Measurements from ENCODE around the gene VPS54. TPM values are rescaled to one million over a fixed set of nuclear protein-coding genes. Genes with fewer than 3 reads are reported as not detected.

VPS54 gene
- total RNA-seq, 1 donor from 2014 or later, result 44.3 TPM

DNA sequence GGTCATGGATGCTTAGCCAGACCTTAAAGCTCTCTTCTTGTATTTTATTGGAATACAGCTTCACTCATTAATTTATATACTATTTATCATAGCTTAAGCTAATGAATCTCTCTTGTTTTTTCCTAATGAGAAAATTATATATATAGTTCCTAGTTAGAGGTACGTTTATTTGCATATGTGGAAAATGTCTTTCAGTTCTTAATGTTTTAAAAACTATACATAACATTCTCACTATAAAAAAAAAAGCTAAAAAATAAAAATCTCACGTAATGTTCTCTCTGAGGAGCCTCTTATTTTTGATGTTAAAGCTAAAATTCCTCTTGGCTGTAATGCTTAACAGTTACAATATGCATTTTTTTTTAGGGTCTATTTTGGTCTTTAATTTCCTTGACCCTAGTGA, 160.9 kb downstream of the VPS54 start:
- H3K27me3 Mint-ChIP-seq (ENCODE audit: insufficient read depth, low read depth), result peaks cover 2% of the 10 kb centered on the region
- Histone ChIP-seq H3F3A (ENCODE audit: low read depth) (no peaks in the 10 kb centered on the region), H3K79me2 (ENCODE audit: low read depth) (peaks cover 88% of the 10 kb centered on the region), H3K4me3 (no peak overlapping the region), H3K4me1 (peaks cover 19% of the 10 kb centered on the region), H3K36me3 (peaks cover 18% of the 10 kb centered on the region), H2AFZ (replicated peaks) (no peak overlapping the region), H4K20me1 (ENCODE audit: low read depth) (peaks cover 10% of the 10 kb centered on the region), H3K4me2 (no peak overlapping the region), H3K9me3 (ENCODE audit: low read depth) (no peaks in the 10 kb centered on the region), H3K27me3 (no peaks in the 10 kb centered on the region), H3K27ac (no peak overlapping the region), H3K9ac (no peak overlapping the region)
- H3K4me3 Mint-ChIP-seq, result no peak overlapping the region
- no peak overlapping the region for H3K27ac Mint-ChIP-seq
- TF ChIP-seq EZH2 (IDR thresholded peaks at IDR 0.05) (no peak), EZH2phosphoT487 (IDR thresholded peaks at IDR 0.05) (no peak)
- TF ChIP-seq, protein P1, sequence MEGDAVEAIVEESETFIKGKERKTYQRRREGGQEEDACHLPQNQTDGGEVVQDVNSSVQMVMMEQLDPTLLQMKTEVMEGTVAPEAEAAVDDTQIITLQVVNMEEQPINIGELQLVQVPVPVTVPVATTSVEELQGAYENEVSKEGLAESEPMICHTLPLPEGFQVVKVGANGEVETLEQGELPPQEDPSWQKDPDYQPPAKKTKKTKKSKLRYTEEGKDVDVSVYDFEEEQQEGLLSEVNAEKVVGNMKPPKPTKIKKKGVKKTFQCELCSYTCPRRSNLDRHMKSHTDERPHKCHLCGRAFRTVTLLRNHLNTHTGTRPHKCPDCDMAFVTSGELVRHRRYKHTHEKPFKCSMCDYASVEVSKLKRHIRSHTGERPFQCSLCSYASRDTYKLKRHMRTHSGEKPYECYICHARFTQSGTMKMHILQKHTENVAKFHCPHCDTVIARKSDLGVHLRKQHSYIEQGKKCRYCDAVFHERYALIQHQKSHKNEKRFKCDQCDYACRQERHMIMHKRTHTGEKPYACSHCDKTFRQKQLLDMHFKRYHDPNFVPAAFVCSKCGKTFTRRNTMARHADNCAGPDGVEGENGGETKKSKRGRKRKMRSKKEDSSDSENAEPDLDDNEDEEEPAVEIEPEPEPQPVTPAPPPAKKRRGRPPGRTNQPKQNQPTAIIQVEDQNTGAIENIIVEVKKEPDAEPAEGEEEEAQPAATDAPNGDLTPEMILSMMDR (IDR thresholded peaks at IDR 0.05), result no peak
- no peaks in the 10 kb centered on the region for H3K9me3 Mint-ChIP-seq
- H3K4me1 Mint-ChIP-seq, result peaks cover 14% of the 10 kb centered on the region
- peaks cover 28% of the 10 kb centered on the region for H3K36me3 Mint-ChIP-seq
- DNase-seq (ENCODE audit: low spot score), result no peak

DNA sequence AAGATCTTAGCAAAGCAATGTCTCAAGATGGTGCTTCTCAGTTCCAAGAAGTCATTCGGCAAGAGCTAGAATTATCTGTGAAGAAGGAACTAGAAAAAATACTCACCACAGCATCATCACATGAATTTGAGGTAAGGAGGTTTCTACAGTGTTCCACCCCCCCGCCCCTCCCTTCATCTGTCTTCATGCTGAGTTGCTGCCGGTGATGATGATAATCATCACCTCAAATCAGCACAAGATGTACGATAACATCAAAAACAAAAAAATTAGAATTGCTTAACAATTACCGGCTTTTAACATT, 163.0 kb downstream of the VPS54 start:
- Mint-ChIP-seq H3K4me1 (peaks cover 15% of the 10 kb centered on the region), H3K27ac (no peak overlapping the region), H3K36me3 (peaks cover 24% of the 10 kb centered on the region), H3K9me3 (no peaks in the 10 kb centered on the region), H3K4me3 (no peak overlapping the region), H3K27me3 (ENCODE audit: insufficient read depth, low read depth) (peaks cover 2% of the 10 kb centered on the region)
- no peaks in the 10 kb centered on the region for H3K9me3 ChIP-seq (ENCODE audit: low read depth)
- no peaks in the 10 kb centered on the region for H3F3A ChIP-seq (ENCODE audit: low read depth)
- peaks cover 15% of the 10 kb centered on the region for H3K36me3 ChIP-seq
- no peak overlapping the region for H3K9ac ChIP-seq
- no peak for DNase-seq (ENCODE audit: low spot score)
- H3K4me3 ChIP-seq, result no peak overlapping the region
- H3K4me2 ChIP-seq, result no peak overlapping the region
- peaks cover 14% of the 10 kb centered on the region for H4K20me1 ChIP-seq (ENCODE audit: low read depth)
- TF ChIP-seq, protein P1 (IDR thresholded peaks at IDR 0.05), result no peak
- TF ChIP-seq EZH2 (IDR thresholded peaks at IDR 0.05) (no peak), EZH2phosphoT487 (IDR thresholded peaks at IDR 0.05) (no peak)
- no peaks in the 10 kb centered on the region for H3K27me3 ChIP-seq
- no peak overlapping the region for H3K27ac ChIP-seq
- no peak overlapping the region for H2AFZ ChIP-seq (replicated peaks)
- H3K79me2 ChIP-seq (ENCODE audit: low read depth), result peaks cover 92% of the 10 kb centered on the region
- peaks cover 31% of the 10 kb centered on the region for H3K4me1 ChIP-seq

DNA sequence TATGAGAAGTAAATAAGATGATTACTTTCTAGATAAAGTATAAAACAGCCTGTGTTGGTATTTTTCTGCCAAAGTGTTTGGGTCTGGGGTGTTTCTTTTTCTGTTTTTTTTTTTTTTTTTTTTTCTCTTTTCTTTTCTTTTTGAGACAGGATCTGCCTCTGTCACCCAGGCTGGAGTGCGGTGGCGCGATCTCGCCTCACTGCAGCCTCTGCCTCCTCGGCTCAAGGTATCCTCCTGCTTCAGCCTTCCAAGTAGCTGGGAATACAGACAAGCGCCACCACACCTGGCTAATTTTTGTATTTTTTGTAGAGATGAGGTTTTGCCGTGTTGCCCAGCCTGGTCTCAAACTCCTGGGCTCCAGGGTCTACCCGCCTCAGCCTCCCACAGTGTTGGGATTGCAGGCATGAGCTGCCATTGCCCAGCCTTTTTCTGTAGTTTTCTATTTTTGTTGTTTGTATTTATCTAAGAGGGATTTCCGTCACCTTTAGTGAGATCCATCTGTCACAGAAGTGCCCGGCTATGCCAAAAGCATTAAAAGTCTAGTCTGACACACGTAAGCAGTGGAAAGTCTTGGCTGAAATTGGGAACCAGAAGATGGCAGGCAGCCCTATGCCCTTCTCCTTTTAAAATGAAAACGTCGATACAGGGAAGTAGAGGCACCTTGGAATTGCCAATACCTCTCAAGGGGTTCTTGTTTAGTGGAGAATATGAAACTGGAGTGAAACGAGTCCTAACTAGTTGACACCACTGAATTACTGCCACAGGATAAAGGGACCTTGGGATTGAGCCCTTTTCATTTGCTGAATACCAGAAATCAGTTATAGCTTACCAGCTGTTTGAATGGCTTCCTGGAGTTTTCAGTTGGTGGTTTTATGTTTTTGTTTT, 163.6 kb downstream of the VPS54 start:
- peaks cover 22% of the 10 kb centered on the region for H3K36me3 Mint-ChIP-seq
- H3K4me2 ChIP-seq, result no peak overlapping the region
- H3K27me3 Mint-ChIP-seq (ENCODE audit: insufficient read depth, low read depth), result peaks cover 2% of the 10 kb centered on the region

More for the DNA sequence above, 163.6 kb downstream of the VPS54 start:
- no peaks in the 10 kb centered on the region for H3K9me3 Mint-ChIP-seq
- peaks cover under 1% of the 10 kb centered on the region for H3F3A ChIP-seq (ENCODE audit: low read depth)
- no peak overlapping the region for H3K4me3 ChIP-seq
- no peaks in the 10 kb centered on the region for H3K27me3 ChIP-seq
- peaks cover 15% of the 10 kb centered on the region for H3K4me1 Mint-ChIP-seq
- no peak overlapping the region for H3K27ac Mint-ChIP-seq
- peaks cover 37% of the 10 kb centered on the region for H3K4me1 ChIP-seq
- DNase-seq (ENCODE audit: low spot score), result no peak
- peaks cover 15% of the 10 kb centered on the region for H3K36me3 ChIP-seq
- no peak overlapping the region for H3K4me3 Mint-ChIP-seq
- H2AFZ ChIP-seq (replicated peaks), result no peak overlapping the region
- H4K20me1 ChIP-seq (ENCODE audit: low read depth), result peaks cover 14% of the 10 kb centered on the region
- H3K9me3 ChIP-seq (ENCODE audit: low read depth), result no peaks in the 10 kb centered on the region
- no peak overlapping the region for H3K27ac ChIP-seq
- H3K79me2 ChIP-seq (ENCODE audit: low read depth), result peaks cover 98% of the 10 kb centered on the region
- H3K9ac ChIP-seq, result no peak overlapping the region
- no peak for TF ChIP-seq EZH2phosphoT487 (IDR thresholded peaks at IDR 0.05)
- TF ChIP-seq, protein P1 (IDR thresholded peaks at IDR 0.05), result no peak
- TF ChIP-seq EZH2 (IDR thresholded peaks at IDR 0.05), result no peak
